GM21825 (cell line): ENCODE measurements around the gene LIMA1.
"Not testable (repeated sequence)": the region's sequence is repeated elsewhere in the genome, so short reads cannot be mapped to it uniquely, and the experiment has no call there.

ENCODE experiments used
- ATAC-seq: cut with Tn5 transposase; IDR thresholded peaks from one replicate; pipeline ENCODE4 v1.9.1; 2021; ENCODE audit warnings: mild to moderate bottlenecking, moderate library complexity; ENCODE audit not compliant: unreplicated experiment

LIMA1 gene

GRCh38 chr12:50220363-50220995, 62.8 kb downstream of the LIMA1 start:
- ATAC-seq = peak; percentile 47

DNA sequence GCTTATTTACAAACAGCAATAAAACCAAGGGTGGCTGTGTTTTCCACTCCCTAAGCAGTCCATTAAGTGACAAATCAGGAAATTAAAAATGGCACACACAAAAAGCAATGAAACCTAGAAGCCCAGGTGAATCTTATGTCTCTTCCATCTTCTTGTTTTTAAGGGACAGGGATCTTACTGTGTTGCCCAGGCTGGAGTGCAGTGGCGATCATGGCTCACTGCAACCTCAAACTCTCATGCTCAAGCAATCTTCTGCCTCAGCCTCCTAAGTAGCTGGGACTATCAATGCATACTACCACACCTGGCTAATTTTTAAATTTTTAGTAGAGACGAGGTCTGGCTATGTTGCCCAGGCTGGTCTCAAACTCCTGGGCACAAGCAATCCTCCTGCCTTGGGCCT, 63.8 kb downstream of the LIMA1 start:
- no peak for ATAC-seq

GRCh38 chr12:50219001-50219400, 64.3 kb downstream of the LIMA1 start:
- not testable (repeated sequence) for ATAC-seq

GRCh38 chr12:50218386-50218785, 64.9 kb downstream of the LIMA1 start:
- no peak for ATAC-seq

- ATAC-seq = no peak
These were observed 66.1 kb downstream of the LIMA1 start for GRCh38 chr12:50217202-50217601.

- ATAC-seq = no peak
These were observed 68.3 kb downstream of the LIMA1 start for GRCh38 chr12:50215033-50215432.

DNA sequence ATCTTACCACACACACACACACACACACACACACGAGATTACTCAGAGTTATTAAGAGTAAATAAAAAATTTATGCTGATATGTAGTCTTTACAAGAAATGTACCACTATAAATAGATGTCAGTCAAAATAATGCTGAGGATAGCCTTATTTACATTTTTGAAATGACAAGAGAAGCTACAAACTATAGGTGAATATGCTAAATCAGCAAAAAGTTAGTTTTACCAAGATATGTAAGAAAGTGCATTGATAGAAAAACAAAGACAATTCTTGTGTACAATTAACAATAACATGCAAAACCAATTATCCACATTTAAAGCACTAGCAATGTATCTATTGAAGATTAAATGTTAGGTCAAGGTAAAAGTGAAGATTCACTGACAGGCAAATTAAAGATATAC, 69.3 kb downstream of the LIMA1 start:
- ATAC-seq = no peak

DNA sequence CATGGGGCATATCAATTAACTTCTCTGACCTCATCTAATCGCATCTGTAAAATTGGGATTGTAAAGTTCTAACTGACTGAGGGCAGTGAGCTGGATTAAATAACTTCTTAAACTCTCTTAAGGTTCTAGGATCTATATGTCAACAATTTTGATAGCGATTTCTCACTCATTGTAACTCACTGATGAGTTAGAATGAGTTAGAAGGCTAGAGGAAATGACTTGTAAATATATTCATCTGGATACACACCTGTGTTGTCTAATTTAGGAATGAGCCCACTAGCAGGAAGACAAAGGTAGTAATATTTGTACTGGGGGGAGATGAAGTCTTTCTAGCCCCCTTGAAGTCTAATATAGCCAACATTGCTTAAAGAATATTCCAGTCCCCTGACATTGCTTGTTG, 69.9 kb downstream of the LIMA1 start:
- ATAC-seq = no peak

DNA sequence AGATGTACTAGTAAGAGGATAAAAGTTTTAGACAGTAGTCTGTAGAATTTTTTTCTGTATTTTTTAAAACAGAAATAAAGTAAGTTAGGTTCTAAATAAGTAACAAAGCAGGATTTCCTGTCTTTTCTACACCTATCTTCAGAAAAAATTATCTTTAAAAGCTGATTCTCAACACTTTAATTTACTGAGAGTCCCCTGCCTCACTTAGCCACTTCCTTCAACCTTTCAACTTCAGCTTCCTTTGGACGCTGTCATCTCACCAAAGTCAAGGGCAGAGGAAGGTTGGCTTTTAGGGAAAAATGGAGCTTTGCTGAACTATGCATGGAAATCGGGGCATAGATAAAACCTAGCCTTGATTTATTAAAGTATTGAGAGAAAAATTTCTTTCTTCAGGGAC, 71.3 kb downstream of the LIMA1 start:
- no peak for ATAC-seq

DNA sequence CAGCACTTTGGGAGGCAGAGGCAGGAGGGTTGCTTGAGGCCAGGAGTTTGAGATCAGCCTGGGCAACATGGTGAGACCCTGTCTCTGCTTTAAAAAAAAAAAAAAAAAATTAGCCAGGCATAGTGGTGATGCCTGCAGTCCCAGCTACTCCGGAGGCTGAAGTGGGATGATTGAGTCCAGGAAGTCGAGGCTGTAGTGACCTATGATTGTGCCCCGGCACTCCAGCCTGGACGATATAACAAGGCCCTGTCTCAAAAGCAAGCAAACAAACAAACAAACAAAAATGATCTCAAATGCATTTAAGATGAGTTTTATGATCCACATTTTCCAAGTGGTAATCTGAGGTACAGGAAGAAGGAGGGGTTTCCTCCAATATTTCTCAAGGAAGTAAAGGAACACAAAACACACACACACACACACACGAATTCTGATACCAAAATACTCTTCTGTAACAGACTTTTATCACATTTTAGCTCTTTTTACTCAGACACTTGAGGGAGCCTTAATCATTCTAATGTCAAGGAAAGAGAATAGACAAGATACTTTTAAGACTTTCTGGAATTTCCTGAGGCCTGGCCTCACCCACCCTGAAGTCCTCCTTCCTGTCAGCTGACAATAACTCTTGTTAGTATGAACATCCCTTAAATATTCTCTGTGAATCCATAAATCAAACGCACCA, 71.8 kb downstream of the LIMA1 start:
- no peak for ATAC-seq

DNA sequence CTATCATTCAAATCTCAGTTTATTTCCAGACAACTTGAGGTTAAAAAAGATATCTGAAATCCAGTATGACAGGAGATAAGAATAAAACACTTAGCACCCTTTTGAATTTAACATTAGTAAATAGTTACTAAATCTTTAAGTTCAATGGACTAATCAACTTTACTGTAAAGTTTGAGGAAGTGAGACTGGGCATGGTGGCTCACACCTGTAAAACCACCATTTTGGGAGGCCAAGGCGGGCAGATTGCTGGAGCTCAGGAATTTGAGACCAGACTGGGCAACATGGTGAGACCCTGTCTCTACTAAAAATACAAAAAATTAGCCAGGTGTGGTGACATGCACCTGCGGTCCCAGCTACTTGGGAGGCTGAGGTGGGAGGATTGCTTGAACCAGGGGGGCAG, 75.9 kb downstream of the LIMA1 start:
- ATAC-seq = no peak

GRCh38 chr12:50205648-50206047, 77.7 kb downstream of the LIMA1 start:
- no peak for ATAC-seq

DNA sequence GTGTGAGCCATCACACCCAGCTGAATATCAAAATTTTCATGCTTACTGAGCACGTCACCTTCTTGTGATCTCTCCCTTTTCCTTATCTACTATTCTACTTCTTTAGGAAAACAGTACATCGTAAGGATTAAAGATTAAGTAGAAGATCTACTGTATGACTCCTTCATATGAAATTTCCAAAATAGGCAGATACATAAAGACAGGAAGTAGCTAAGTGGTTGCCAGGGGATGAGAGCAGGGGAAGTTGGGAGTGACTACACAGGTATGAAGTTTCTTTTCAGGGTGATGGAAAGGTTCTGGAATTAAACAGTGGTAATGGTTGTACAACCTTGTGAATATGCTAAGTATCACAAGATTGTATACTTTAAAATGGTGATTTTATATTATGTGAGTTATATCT, 79.6 kb downstream of the LIMA1 start:
- no peak for ATAC-seq

GRCh38 chr12:50201987-50202521, 81.3 kb downstream of the LIMA1 start:
- ATAC-seq = no peak

DNA sequence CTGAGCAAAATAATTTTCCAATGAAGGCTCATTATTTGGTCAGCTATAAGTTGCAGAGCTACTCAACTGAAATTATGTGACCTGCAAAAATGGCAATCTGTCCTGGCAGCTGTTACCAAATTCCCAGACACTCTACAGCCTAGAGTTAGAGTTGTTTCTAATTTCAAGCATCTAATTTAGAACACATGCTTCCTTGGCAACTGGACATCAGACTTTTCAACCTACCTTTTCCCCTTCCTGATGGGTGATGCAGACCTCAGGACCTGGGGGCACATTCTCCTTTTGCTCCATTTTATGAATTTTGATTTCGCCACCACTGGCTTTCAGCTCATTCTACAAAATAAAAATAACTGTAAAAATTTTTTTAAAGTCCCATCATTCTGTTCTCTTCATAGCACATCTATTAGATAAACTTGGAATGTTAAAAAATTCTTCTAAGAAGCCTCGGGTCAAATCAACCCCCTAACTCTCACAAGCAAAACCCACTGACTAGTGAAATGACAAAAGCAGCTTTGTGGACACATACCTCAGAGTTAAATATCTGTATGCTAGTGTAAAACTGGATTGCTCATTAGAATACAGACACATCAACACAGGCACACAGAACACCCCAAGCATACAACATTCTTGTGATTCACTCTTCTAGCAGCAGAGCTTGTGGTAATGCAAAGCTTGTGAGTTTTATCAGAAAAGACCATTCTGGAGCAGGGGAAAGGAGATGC, 82.6 kb downstream of the LIMA1 start:
- ATAC-seq = no peak

DNA sequence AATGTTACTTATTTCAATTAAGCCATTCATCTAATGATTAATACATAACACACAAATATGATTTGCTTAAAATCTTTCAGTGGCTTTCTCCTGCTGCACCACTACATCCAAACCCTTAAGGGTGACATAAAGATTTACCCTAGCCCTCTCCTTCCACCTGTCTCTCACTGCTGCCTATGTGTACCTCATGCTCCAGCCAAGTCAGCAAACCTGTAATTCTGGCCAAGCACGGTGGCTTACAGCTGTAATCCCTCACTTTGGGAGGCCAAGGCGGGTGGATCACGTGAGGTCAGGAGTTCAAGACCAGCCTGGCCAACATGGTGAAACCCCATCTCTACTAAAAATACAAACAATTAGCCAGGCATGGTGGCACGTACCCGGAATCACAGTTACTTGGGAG, 84.5 kb downstream of the LIMA1 start:
- no peak for ATAC-seq

- no peak for ATAC-seq
These were observed 86.0 kb downstream of the LIMA1 start for GRCh38 chr12:50197297-50197727.

DNA sequence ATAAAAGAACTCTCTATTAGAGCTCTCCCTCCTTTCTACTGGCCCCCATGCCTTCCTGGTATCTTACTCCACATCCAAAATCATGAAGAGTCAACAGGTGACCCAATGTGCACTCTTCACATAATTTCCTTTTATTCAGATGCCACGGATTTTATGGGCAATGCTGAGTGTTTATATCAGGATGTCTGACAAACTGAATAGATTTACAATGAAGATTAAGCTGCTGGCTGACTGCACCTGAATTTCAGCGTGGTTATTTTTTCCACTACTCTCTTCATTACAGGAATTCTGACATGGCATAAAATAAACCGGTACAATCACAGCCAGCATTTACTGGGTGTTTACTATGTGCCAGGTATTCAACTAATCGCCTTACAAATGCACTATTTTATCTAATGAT, 86.8 kb downstream of the LIMA1 start:
- ATAC-seq = no peak

DNA sequence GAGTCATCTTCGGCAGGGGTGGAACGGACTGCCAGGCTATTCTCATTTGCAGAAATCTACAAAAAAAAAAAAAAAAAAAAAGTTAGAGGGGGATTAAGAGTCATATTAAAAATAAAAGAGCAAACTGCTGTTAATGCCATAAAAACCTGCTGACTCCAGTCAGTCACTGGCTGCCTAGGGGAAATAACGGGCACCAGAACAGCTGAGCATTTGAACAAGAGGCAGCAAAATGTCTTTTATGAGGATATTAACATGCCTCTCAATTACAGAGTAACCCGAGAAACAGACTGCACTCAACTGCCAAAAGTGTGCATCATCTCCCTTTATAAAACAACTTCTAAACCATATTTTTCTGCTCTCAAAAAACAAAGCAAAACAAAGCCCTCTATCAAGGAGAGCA, 87.5 kb downstream of the LIMA1 start:
- ATAC-seq = no peak

- ATAC-seq = no peak
These were observed 90.4 kb downstream of the LIMA1 start for GRCh38 chr12:50192908-50193307.

GRCh38 chr12:50192236-50192635, 91.1 kb downstream of the LIMA1 start:
- no peak for ATAC-seq

DNA sequence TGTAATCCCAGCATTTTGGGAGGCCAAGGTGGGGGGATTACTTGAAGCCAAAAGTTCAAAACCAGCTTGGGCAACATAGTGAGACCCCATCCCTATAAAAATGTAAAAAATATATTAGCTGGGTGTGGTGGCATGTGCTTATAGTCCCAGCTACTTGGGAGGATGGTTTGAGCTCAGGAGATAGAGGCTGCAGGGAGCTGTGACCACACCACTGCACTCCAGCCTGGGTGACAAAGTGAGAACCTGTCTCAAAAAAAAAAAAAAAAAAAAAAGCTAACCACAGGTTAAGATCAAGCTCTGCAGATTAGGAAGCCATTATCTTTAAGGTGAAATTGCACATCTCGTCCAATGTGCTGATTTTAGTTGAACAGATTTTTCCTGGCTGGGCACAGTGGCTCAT, 92.5 kb downstream of the LIMA1 start:
- no peak for ATAC-seq
